HFFc6 (cell line): ENCODE results near the gene MRTFB. TPM values are rescaled to one million over a fixed set of nuclear protein-coding genes. Genes with fewer than 3 reads are reported as not detected.
"Not testable (repeated sequence)": the region's sequence is repeated elsewhere in the genome, so short reads cannot be mapped to it uniquely, and the experiment has no call there.

Experiments
- DNase-seq: peaks from one replicate; pipeline ENCODE4 v3.0.0-alpha.2; 2018
- H3K27ac Mint-ChIP-seq: 2 replicates; pipeline ENCODE4 v1.8.0; 2020; ENCODE audit warnings: mild to moderate bottlenecking, mixed read lengths
- H3K27me3 Mint-ChIP-seq: 2 replicates; pipeline ENCODE4 v1.8.0; 2021; ENCODE audit warnings: mild to moderate bottlenecking, moderate library complexity, mixed read lengths; ENCODE audit not compliant: insufficient read depth
- H3K36me3 Mint-ChIP-seq: 2 replicates; pipeline ENCODE4 v1.8.0; 2021; ENCODE audit warnings: low read depth, mixed read lengths
- H3K4me1 Mint-ChIP-seq: 2 replicates; pipeline ENCODE4 v1.8.0; 2020; ENCODE audit warnings: low read depth, mixed read lengths
- H3K4me3 Mint-ChIP-seq: 2 replicates; pipeline ENCODE4 v1.8.0; 2020; ENCODE audit warnings: mild to moderate bottlenecking, moderate library complexity, mixed read lengths
- H3K9me3 Mint-ChIP-seq: 2 replicates; pipeline ENCODE4 v1.8.0; 2020; ENCODE audit warnings: mild to moderate bottlenecking, mixed read lengths
- total RNA-seq, 6 experiments: library from RNA; stranded (reverse); fragmentation: NEBNext Ultra II Directional; extraction: Animal tissue kit (Norgen Biotek cat#: 25700); gene quantifications; 2 replicates in 1 of 6; 3 replicates in 5 of 6; pipeline ENCODE4 v1.2.3, GENCODE V29; 2021
- TF ChIP-seq, protein P1 (sequence below): fragments of 200-600 bp; sonication (generic); IDR thresholded peaks from 2 replicates; pipeline ENCODE4 v1.5.0; 2021; ENCODE audit warnings: antibody characterized with exemption, mild to moderate bottlenecking

Gene MRTFB
- total RNA-seq, 6 experiments from 2014 or later: 10.3 to 16.9 (median 14.0) TPM

- H3K4me1 Mint-ChIP-seq: no peaks in the 10 kb centered on the region
- no peaks in the 10 kb centered on the region for H3K36me3 Mint-ChIP-seq
- peaks cover 5% of the 10 kb centered on the region; the same call in 1 of the 2 replicates for H3K27me3 Mint-ChIP-seq
- TF ChIP-seq, protein P1, sequence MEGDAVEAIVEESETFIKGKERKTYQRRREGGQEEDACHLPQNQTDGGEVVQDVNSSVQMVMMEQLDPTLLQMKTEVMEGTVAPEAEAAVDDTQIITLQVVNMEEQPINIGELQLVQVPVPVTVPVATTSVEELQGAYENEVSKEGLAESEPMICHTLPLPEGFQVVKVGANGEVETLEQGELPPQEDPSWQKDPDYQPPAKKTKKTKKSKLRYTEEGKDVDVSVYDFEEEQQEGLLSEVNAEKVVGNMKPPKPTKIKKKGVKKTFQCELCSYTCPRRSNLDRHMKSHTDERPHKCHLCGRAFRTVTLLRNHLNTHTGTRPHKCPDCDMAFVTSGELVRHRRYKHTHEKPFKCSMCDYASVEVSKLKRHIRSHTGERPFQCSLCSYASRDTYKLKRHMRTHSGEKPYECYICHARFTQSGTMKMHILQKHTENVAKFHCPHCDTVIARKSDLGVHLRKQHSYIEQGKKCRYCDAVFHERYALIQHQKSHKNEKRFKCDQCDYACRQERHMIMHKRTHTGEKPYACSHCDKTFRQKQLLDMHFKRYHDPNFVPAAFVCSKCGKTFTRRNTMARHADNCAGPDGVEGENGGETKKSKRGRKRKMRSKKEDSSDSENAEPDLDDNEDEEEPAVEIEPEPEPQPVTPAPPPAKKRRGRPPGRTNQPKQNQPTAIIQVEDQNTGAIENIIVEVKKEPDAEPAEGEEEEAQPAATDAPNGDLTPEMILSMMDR: no peak
- H3K9me3 Mint-ChIP-seq: no peaks in the 10 kb centered on the region
- H3K4me3 Mint-ChIP-seq: no peak overlapping the region
- no peak for DNase-seq
- no peak overlapping the region for H3K27ac Mint-ChIP-seq
Measured at GRCh38 chr16:14043278-14043677, 27.8 kb upstream of the MRTFB start.

DNA sequence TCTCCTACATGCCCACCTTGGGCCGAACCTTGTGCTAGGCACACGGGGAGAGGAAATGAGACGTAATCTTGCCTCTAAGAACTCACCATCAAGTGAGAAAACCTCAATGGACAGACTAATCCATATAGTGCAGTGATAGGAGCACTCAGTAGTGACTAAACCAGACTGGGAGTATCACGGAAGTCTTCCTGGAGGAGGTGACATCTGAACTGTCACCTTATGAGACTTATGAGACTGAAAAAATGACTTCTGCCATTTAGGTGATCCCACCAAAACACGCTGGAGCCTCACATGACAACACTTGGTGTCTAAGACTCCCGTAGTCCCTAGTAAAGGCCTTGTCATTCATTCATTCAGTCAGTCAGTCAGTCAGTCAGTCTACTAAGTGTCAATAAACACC lies 27.3 kb upstream of the MRTFB start:
- H3K27ac Mint-ChIP-seq: no peak overlapping the region
- H3K36me3 Mint-ChIP-seq: no peaks in the 10 kb centered on the region
- no peaks in the 10 kb centered on the region for H3K4me1 Mint-ChIP-seq
- peaks cover 7% of the 10 kb centered on the region; the same call in 1 of the 2 replicates for H3K27me3 Mint-ChIP-seq
- TF ChIP-seq, protein P1: no peak
- H3K9me3 Mint-ChIP-seq: no peaks in the 10 kb centered on the region
- no peak for DNase-seq
- H3K4me3 Mint-ChIP-seq: no peak overlapping the region

DNA sequence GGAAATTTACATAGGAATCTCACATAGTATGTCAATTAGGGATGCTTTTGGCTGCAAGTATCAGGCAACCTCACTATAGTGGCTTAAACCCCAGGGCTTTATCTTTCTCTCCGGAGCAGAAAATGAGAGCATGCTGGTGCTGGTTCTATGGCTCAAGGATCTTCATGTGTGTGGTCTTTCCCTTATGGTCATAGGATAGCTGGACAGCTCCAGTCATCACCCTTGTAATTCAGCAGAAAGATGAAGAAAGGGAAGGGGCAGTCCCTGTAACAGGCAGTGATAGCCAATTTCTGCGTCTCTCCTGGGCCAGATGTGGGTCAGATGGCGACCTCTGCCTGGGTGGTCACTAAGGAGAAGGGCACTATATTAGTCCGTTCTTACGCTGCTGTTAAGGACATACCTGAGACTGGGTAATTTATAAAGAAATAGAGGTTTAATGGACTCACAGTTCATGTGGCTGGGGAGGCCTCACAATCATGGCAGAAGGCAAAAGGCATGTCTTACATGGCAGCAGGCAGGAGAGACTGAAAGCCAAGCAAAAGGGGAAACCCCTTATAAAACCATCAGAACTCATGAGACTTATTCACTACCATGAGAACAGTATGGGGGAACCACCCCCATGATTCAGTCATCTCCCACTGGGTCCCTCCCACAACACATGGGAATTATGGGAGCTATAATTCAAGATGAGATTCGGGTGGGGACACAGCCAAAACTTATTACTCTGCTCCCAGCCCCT lies 23.8 kb upstream of the MRTFB start:
- not testable (repeated sequence) for H3K4me3 Mint-ChIP-seq, H3K9me3 Mint-ChIP-seq, H3K4me1 Mint-ChIP-seq, H3K27me3 Mint-ChIP-seq, DNase-seq, H3K27ac Mint-ChIP-seq, H3K36me3 Mint-ChIP-seq

GRCh38 chr16:14050291-14051027 lies 20.7 kb upstream of the MRTFB start:
- Mint-ChIP-seq H3K4me1 (no peaks in the 10 kb centered on the region), H3K4me3 (no peak overlapping the region), H3K36me3 (no peaks in the 10 kb centered on the region), H3K27me3 (peaks cover 7% of the 10 kb centered on the region), H3K27ac (no peak overlapping the region), H3K9me3 (no peaks in the 10 kb centered on the region)
- TF ChIP-seq, protein P1: no peak
- DNase-seq: no peak

GRCh38 chr16:14051103-14051729 lies 19.9 kb upstream of the MRTFB start:
- H3K36me3 Mint-ChIP-seq: peaks cover 2% of the 10 kb centered on the region
- no peak for DNase-seq
- H3K9me3 Mint-ChIP-seq: peaks cover 3% of the 10 kb centered on the region
- H3K27me3 Mint-ChIP-seq: peaks cover 7% of the 10 kb centered on the region
- H3K4me3 Mint-ChIP-seq: no peak overlapping the region
- H3K4me1 Mint-ChIP-seq: no peaks in the 10 kb centered on the region
- H3K27ac Mint-ChIP-seq: no peak overlapping the region
- TF ChIP-seq, protein P1: no peak

- H3K4me3 Mint-ChIP-seq: no peak overlapping the region; the same call in 1 of the 2 replicates
- H3K27ac Mint-ChIP-seq: no peak overlapping the region
- H3K9me3 Mint-ChIP-seq: peaks cover 9% of the 10 kb centered on the region
- H3K27me3 Mint-ChIP-seq: peaks cover 6% of the 10 kb centered on the region
- TF ChIP-seq, protein P1: no peak
- peaks cover 8% of the 10 kb centered on the region for H3K36me3 Mint-ChIP-seq
- DNase-seq: peak; percentile 1
- peaks cover 10% of the 10 kb centered on the region for H3K4me1 Mint-ChIP-seq
Measured at GRCh38 chr16:14056970-14057369, 14.1 kb upstream of the MRTFB start.
